GM18951 (cell line): ENCODE results near the gene GJC2.

Source experiments
- POLR2A ChIP-seq: IDR thresholded peaks from 4 replicates; pipeline ENCODE4 v1.6.1; 2011; ENCODE audit warnings: mild to moderate bottlenecking; ENCODE audit not compliant: insufficient read length, insufficient read depth; ENCODE audit errors: extremely low read depth
- in situ Hi-C: fragments of 300-500 bp; cut with MboI; formaldehyde crosslinking; loops from one replicate; pipeline ENCODE4 v1.12.0; 2022; ENCODE audit warnings: low sequenced_read_pairs, mixed read lengths, inconsistent platforms; ENCODE audit not compliant: unreplicated experiment

GJC2 gene

GRCh38 chr1:228123505-228123904 lies 26.2 kb upstream of the GJC2 start:
- in situ Hi-C loops, result no loop called here
- TF ChIP-seq POLR2A, result no peak

- in situ Hi-C loops, result no loop called here
- TF ChIP-seq POLR2A, result no peak
These were observed 24.5 kb upstream of the GJC2 start for GRCh38 chr1:228125185-228125584.

GRCh38 chr1:228131766-228132165 lies 18.0 kb upstream of the GJC2 start:
- in situ Hi-C loops, result no loop called here
- TF ChIP-seq POLR2A, result no peak

GRCh38 chr1:228134591-228134990 lies 15.1 kb upstream of the GJC2 start:
- in situ Hi-C loops, result no loop called here
- TF ChIP-seq POLR2A, result no peak

- TF ChIP-seq POLR2A, result no peak
- in situ Hi-C loops, result no loop called here
These were observed 12.8 kb upstream of the GJC2 start for GRCh38 chr1:228136901-228137300.

- in situ Hi-C loops, result no loop called here
- TF ChIP-seq POLR2A, result no peak
These were observed 10.3 kb upstream of the GJC2 start for GRCh38 chr1:228139406-228139930.

GRCh38 chr1:228139931-228140723 lies 9.6 kb upstream of the GJC2 start, which contains the start of gene GUK1:
TSS of gene GUK1 (plus strand) at chr1:228140279. CDS start at chr1:228140303, 24 bp downstream.
- peak; percentile 95 for TF ChIP-seq POLR2A
- in situ Hi-C loops, result no loop called here

GRCh38 chr1:228140724-228141225 lies 9.0 kb upstream of the GJC2 start:
- in situ Hi-C loops, result no loop called here
- TF ChIP-seq POLR2A, result no peak

- no peak for TF ChIP-seq POLR2A
- in situ Hi-C loops, result no loop called here
These were observed 8.3 kb upstream of the GJC2 start for GRCh38 chr1:228141226-228142044.

- in situ Hi-C loops, result no loop called here
These were observed 7.5 kb upstream of the GJC2 start for GRCh38 chr1:228142155-228142691.

GRCh38 chr1:228142701-228143136 lies 7.0 kb upstream of the GJC2 start:
- in situ Hi-C loops, result no loop called here
- no peak for TF ChIP-seq POLR2A

More at GRCh38 chr1:228142155-228142691, 7.5 kb upstream of the GJC2 start:
- TF ChIP-seq POLR2A, result no peak

- TF ChIP-seq POLR2A, result no peak
- in situ Hi-C loops, result no loop called here
These were observed 6.1 kb upstream of the GJC2 start for GRCh38 chr1:228143480-228144192.
